Measurements from ENCODE around the gene DBT. TPM values are rescaled to one million over a fixed set of nuclear protein-coding genes. Genes with fewer than 3 reads are reported as not detected.

DBT gene
- total and polyA plus RNA-seq, 2 of the 8 experiments (the other 6 are each of a cell fraction or from before 2014, with no cell fraction given): 3.3 to 24.6 TPM

DNA sequence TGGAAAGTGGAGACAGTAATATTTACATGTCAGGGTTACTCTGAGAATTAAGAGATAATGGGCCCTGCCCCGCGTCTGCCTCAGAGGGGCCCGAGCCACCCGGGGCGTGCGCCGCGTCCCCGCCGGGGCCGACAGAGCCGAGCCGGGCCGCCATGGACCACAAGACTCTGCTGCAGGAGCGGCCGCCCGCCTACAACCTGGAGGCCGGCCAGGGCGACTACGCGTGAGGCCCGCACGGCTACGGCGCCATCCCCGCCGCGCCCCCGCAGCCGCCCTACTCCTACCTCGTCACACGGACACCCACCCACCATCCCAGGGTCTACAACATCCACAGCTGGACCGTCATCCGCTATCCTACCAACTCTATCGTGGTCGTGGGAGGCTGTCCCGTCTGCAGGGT is 36.5 kb downstream of the DBT start:
- TF ChIP-seq RFX5 (IDR thresholded peaks at IDR 0.05; ENCODE audit: borderline replicate concordance, low read depth, low read length) (no peak), EZH2 (IDR thresholded peaks at IDR 0.05; ENCODE audit: low read depth, low read length, severe bottlenecking) (no peak)
- FAIRE-seq (no peak), DNase-seq (ENCODE audit: low read depth in 1 of 2, low spot score in 2 of 2) (no peak)
- no peak overlapping the region for H2BK5ac ChIP-seq (ENCODE audit: low read depth, low read length)
- ChIA-PET CTCF (ENCODE audit: partially characterized antibody) (no interaction called here), POLR2A (ENCODE audit: partially characterized antibody) (no interaction called here)
- H3K36me3 ChIP-seq (ENCODE audit: control insufficient read depth in 2 of 4, insufficient read depth in 4 of 4, low read length in 3 of 4): peaks cover 2 to 70% (median 25%) of the 10 kb centered on the region in 4 experiments; a peak in 6 of 8 replicates
- H4K5ac ChIP-seq (ENCODE audit: insufficient read length, low read depth, low read length): no peak overlapping the region
- H3K79me2 ChIP-seq (ENCODE audit: control insufficient read depth in 1 of 2, insufficient read depth in 2 of 2, low read length in 2 of 2): no peaks in the 10 kb centered on the region
- no peak overlapping the region; the same call in 1 of the 2 replicates for H4K8ac ChIP-seq (ENCODE audit: extremely low read depth, insufficient read depth, low read length)
- H2AK5ac ChIP-seq (ENCODE audit: low read depth, low read length): no peak overlapping the region
- no peak overlapping the region for H3K23ac ChIP-seq (ENCODE audit: insufficient read length)
- no peak overlapping the region for H3K14ac ChIP-seq (ENCODE audit: insufficient read length)
- no peak overlapping the region for H2BK15ac ChIP-seq (ENCODE audit: low read length)
- H2BK20ac ChIP-seq (ENCODE audit: low read length): no peak overlapping the region
- H3K9me3 ChIP-seq (ENCODE audit: insufficient read depth in 2 of 2, low read depth in 1 of 2, low read length in 1 of 2): no peaks in the 10 kb centered on the region
- no peak overlapping the region for H3K4ac ChIP-seq (replicated peaks; ENCODE audit: insufficient read length, low read depth, low read length)
- no peak overlapping the region for H2BK120ac ChIP-seq (replicated peaks; ENCODE audit: low read depth, low read length)
- H3K56ac ChIP-seq (replicated peaks; ENCODE audit: insufficient read length, low read depth, low read length): no peak overlapping the region
- H3K27ac ChIP-seq (ENCODE audit: low read depth, low read length): no peak overlapping the region
- no peaks in the 10 kb centered on the region for H4K20me1 ChIP-seq (replicated peaks in 1 of 2; ENCODE audit: control insufficient read depth in 1 of 2, insufficient read depth in 2 of 2, low read length in 2 of 2)
- no peak overlapping the region for H4K91ac ChIP-seq (replicated peaks; ENCODE audit: insufficient read length, low read length)
- no peak overlapping the region for H3K18ac ChIP-seq (ENCODE audit: extremely low read depth, low read length)
- no peaks in the 10 kb centered on the region for H3K79me1 ChIP-seq (ENCODE audit: low read depth, low read length)
- H3K27me3 ChIP-seq (replicated peaks in 1 of 4; ENCODE audit: control insufficient read depth in 3 of 4, extremely low read depth in 1 of 4, insufficient read depth in 3 of 4, low read length in 3 of 4): no peaks in the 10 kb centered on the region
- no peak overlapping the region for H2AFZ ChIP-seq (ENCODE audit: low read length)
- no peak overlapping the region for H2BK12ac ChIP-seq (ENCODE audit: low read depth, low read length)
- H3K4me1 ChIP-seq (replicated peaks in 1 of 4; ENCODE audit: control insufficient read depth in 3 of 4, insufficient read depth in 4 of 4, low read length in 3 of 4): no peaks in the 10 kb centered on the region
- no peak overlapping the region for H3K4me3 ChIP-seq (ENCODE audit: extremely low read depth in 1 of 4, insufficient read depth in 2 of 4, low read depth in 3 of 4, low read length in 4 of 4)
- no peak overlapping the region for H3K4me2 ChIP-seq (ENCODE audit: insufficient read depth in 1 of 2, low read depth in 2 of 2, low read length in 2 of 2)
- H3K9ac ChIP-seq (replicated peaks in 1 of 4; ENCODE audit: extremely low read depth in 1 of 4, low read depth in 3 of 4, low read length in 3 of 4): no peak overlapping the region
- no peaks in the 10 kb centered on the region for H3K23me2 ChIP-seq (ENCODE audit: low read depth, low read length)
- 98% methylated on average over 16 of the region's 37 CpGs; no CpG with 5 or more reads in 1 of the 2 experiments for WGBS, 2 experiments (ENCODE audit: extremely low coverage in 1 of 2, insufficient coverage in 1 of 2, insufficient read length in 1 of 2, insufficient replicate concordance in 2 of 2, low coverage in 1 of 2, low lambda C conversion rate in 2 of 2, missing lambda C conversion rate in 1 of 2)

All from H1 (cell line).